HEK293 (cell line): ENCODE measurements around the gene ABLIM2.

ENCODE experiments used
- CTCF ChIP-seq: fragments of 450-650 bp; formaldehyde crosslinking; IDR thresholded peaks from 2 replicates; pipeline ENCODE4 v1.5.1; 2016; ENCODE audit warnings: missing biosample characterization, missing genetic modification characterization
- SP2 ChIP-seq: fragments of 450-650 bp; formaldehyde crosslinking; IDR thresholded peaks from 2 replicates; pipeline ENCODE4 v1.5.1; 2016; ENCODE audit warnings: missing biosample characterization, missing genetic modification characterization
- ZNF112 ChIP-seq: fragments of 450-650 bp; formaldehyde crosslinking; IDR thresholded peaks from 2 replicates; pipeline ENCODE4 v1.5.0; 2017; ENCODE audit warnings: missing biosample characterization, missing genetic modification characterization
- ZNF169 ChIP-seq: fragments of 450-650 bp; formaldehyde crosslinking; IDR thresholded peaks from 2 replicates; pipeline ENCODE4 v1.5.1; 2016; ENCODE audit warnings: missing biosample characterization, missing genetic modification characterization
- ZNF24 ChIP-seq: fragments of 450-650 bp; formaldehyde crosslinking; IDR thresholded peaks from 2 replicates; pipeline ENCODE4 v1.5.1; 2016; ENCODE audit warnings: missing biosample characterization, missing genetic modification characterization
- ZNF248 ChIP-seq: fragments of 450-650 bp; formaldehyde crosslinking; IDR thresholded peaks from 2 replicates; pipeline ENCODE4 v1.5.1; 2017; ENCODE audit warnings: missing biosample characterization, missing genetic modification characterization
- ZNF26 ChIP-seq: fragments of 450-650 bp; formaldehyde crosslinking; IDR thresholded peaks from 2 replicates; pipeline ENCODE4 v1.5.1; 2016; ENCODE audit warnings: missing biosample characterization, missing genetic modification characterization
- ZNF302 ChIP-seq: fragments of 450-650 bp; formaldehyde crosslinking; IDR thresholded peaks from 2 replicates; pipeline ENCODE4 v1.5.1; 2016; ENCODE audit warnings: missing biosample characterization, missing genetic modification characterization, low read depth
- ZNF433 ChIP-seq: fragments of 450-650 bp; formaldehyde crosslinking; IDR thresholded peaks from 2 replicates; pipeline ENCODE4 v1.5.1; 2016; ENCODE audit warnings: missing biosample characterization, missing genetic modification characterization, low read depth
- ZNF473 ChIP-seq: fragments of 450-650 bp; formaldehyde crosslinking; IDR thresholded peaks from 2 replicates; pipeline ENCODE4 v1.5.1; 2017; ENCODE audit warnings: missing biosample characterization, missing genetic modification characterization
- ZNF488 ChIP-seq: fragments of 450-650 bp; formaldehyde crosslinking; IDR thresholded peaks from 2 replicates; pipeline ENCODE4 v1.5.1; 2016; ENCODE audit warnings: missing biosample characterization, missing genetic modification characterization
- ZNF624 ChIP-seq: fragments of 450-650 bp; formaldehyde crosslinking; IDR thresholded peaks from 2 replicates; pipeline ENCODE4 v1.5.1; 2017; ENCODE audit warnings: missing biosample characterization, missing genetic modification characterization
- ZNF704 ChIP-seq: fragments of 450-650 bp; formaldehyde crosslinking; IDR thresholded peaks from 2 replicates; pipeline ENCODE4 v1.5.1; 2016; ENCODE audit warnings: missing biosample characterization, missing genetic modification characterization
- ZNF76 ChIP-seq: fragments of 450-650 bp; formaldehyde crosslinking; IDR thresholded peaks from 2 replicates; pipeline ENCODE4; 2016; ENCODE audit warnings: low read depth, missing biosample characterization, missing genetic modification characterization, borderline replicate concordance

GRCh38 chr4:7995135-7995534, 163.5 kb downstream of the ABLIM2 start:
- TF ChIP-seq CTCF (tag by site-specific recombination) (no peak), ZNF473 (no peak), ZNF169 (tag by site-specific recombination) (no peak), ZNF302 (tag by site-specific recombination) (no peak), ZNF112 (tag by site-specific recombination) (no peak), ZNF24 (tag by site-specific recombination) (no peak), ZNF433 (no peak), ZNF488 (no peak), ZNF248 (tag by site-specific recombination) (no peak), SP2 (tag by site-specific recombination) (no peak), ZNF704 (tag by site-specific recombination) (no peak), ZNF624 (tag by site-specific recombination) (no peak), ZNF76 (tag by site-specific recombination) (no peak), ZNF26 (tag by site-specific recombination) (no peak)
